NCI-H2171 treated with DMSO at 0.1 percent for 48 hours (cell line): ENCODE measurements around the gene C13orf42.

Experiments
- DNase-seq: peaks from one replicate; lab custom pipeline; 2025; lab: John Stamatoyannopoulos, UW

Gene C13orf42

GRCh38 chr13:51033421-51034185 is 77.5 kb downstream of the C13orf42 start:
- DNase-seq = no peak

- no peak for DNase-seq
These were observed 78.2 kb downstream of the C13orf42 start for GRCh38 chr13:51032831-51033230.
